ENCODE data around the gene WNT9A. TPM values are rescaled to one million over a fixed set of nuclear protein-coding genes. Genes with fewer than 3 reads are reported as not detected.

WNT9A gene
- total RNA-seq, 2 experiments from 2014 or later: not detected

- H3K79me2 ChIP-seq (ENCODE audit: insufficient read depth, low read depth, low read length): no peaks in the 10 kb centered on the region
- no peak overlapping the region for H2AFZ ChIP-seq (ENCODE audit: low read length)
- no peak overlapping the region for H3K27ac ChIP-seq (ENCODE audit: low read depth, low read length, poor library complexity, severe bottlenecking)
- no peaks in the 10 kb centered on the region for H3K36me3 ChIP-seq (ENCODE audit: insufficient read depth, low read length)
- H3K9me2 ChIP-seq (ENCODE audit: insufficient read depth, low read length): no peaks in the 10 kb centered on the region
- H3K4me3 ChIP-seq (ENCODE audit: low read depth, low read length, poor library complexity, severe bottlenecking): no peak overlapping the region
- no peak overlapping the region for H3K4me2 ChIP-seq (ENCODE audit: low read length)
- CTCF ChIA-PET (ENCODE audit: unreplicated experiment): no interaction called here
- no peaks in the 10 kb centered on the region for H3K4me1 ChIP-seq (ENCODE audit: insufficient read depth, low read length, poor library complexity, severe bottlenecking)
- no peaks in the 10 kb centered on the region for H4K20me1 ChIP-seq (ENCODE audit: insufficient read depth, low read length)
- TF ChIP-seq, protein P1, sequence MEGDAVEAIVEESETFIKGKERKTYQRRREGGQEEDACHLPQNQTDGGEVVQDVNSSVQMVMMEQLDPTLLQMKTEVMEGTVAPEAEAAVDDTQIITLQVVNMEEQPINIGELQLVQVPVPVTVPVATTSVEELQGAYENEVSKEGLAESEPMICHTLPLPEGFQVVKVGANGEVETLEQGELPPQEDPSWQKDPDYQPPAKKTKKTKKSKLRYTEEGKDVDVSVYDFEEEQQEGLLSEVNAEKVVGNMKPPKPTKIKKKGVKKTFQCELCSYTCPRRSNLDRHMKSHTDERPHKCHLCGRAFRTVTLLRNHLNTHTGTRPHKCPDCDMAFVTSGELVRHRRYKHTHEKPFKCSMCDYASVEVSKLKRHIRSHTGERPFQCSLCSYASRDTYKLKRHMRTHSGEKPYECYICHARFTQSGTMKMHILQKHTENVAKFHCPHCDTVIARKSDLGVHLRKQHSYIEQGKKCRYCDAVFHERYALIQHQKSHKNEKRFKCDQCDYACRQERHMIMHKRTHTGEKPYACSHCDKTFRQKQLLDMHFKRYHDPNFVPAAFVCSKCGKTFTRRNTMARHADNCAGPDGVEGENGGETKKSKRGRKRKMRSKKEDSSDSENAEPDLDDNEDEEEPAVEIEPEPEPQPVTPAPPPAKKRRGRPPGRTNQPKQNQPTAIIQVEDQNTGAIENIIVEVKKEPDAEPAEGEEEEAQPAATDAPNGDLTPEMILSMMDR (conservative IDR thresholded peaks at IDR 0.05; ENCODE audit: low read length): no peak
- TF ChIP-seq EZH2phosphoT487 (IDR thresholded peaks at IDR 0.05; ENCODE audit: borderline replicate concordance, low read depth, low read length): no peak
- DNase-seq (ENCODE audit: low spot score): no peak
- POLR2A ChIA-PET: no interaction called here
- intact Hi-C loops (cut with micrococcal nuclease; ENCODE audit: unreplicated experiment): no loop called here
- H3K9me3 ChIP-seq (ENCODE audit: low read length): no peaks in the 10 kb centered on the region
- BruUV-seq (replicated peaks): no TSS peak
These were observed 6.9 kb downstream of the WNT9A start for GRCh38 chr1:227940791-227941241.

DNA sequence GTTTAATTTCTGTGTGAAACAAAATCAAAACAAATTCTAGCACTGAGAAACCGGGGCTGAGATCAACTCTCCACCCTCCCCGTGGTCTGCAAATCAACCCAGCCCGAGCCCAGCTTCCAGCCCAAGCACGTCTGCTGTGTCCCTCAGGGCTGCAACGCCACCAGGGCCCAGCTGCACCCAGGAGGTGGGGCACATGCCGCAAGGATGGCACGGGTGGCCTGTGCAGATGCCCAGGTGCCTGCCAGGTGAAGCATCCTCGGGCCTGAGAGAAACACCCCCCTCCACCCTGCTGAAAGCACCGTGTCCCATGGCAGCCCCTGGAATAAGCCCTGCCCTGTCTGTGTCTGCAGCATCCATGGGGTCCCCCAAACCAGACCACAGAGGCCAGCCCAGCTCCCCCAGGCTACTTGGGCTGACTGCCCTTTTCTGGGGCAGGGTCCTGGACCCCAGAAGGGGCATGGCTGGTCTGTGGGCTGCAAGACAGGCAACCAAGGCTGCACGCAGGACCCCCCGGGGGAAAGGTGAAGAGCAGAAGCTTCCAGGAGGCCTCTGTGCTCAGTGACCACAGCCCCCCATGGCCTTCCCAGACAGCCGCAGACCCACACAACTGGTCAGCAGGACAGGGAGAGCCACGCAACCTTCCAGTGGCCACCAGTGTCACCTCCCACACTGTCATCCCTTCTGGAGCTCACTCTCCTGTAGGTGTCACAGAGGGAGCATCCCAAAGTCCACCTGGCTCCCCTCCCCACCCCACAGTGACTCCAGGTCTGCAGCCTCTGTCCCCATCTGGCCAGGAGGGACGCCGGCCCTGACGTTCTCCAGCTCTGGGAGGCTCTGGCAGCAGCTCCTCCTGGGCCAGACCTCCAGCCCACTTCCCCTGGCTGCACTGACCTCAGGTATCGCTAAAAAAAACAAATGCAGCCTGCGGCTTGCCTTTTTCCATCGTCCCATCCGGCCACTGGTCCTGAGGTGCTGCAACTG is 7.7 kb downstream of the WNT9A start:
- Histone ChIP-seq H3K4me3 (ENCODE audit: low read depth, low read length, poor library complexity, severe bottlenecking) (no peak overlapping the region), H3K27ac (ENCODE audit: low read depth, low read length, poor library complexity, severe bottlenecking) (no peak overlapping the region), H3K9me3 (ENCODE audit: low read length) (no peaks in the 10 kb centered on the region), H3K4me1 (ENCODE audit: insufficient read depth, low read length, poor library complexity, severe bottlenecking) (no peaks in the 10 kb centered on the region), H3K36me3 (ENCODE audit: insufficient read depth, low read length) (no peaks in the 10 kb centered on the region), H3K79me2 (ENCODE audit: insufficient read depth, low read depth, low read length) (no peaks in the 10 kb centered on the region), H3K9me2 (ENCODE audit: insufficient read depth, low read length) (no peaks in the 10 kb centered on the region), H4K20me1 (ENCODE audit: insufficient read depth, low read length) (no peaks in the 10 kb centered on the region), H3K4me2 (ENCODE audit: low read length) (no peak overlapping the region), H2AFZ (ENCODE audit: low read length) (no peak overlapping the region)
- CTCF ChIA-PET (ENCODE audit: unreplicated experiment): no interaction called here
- intact Hi-C loops (cut with micrococcal nuclease; ENCODE audit: unreplicated experiment): no loop called here
- TF ChIP-seq, protein P1 (conservative IDR thresholded peaks at IDR 0.05; ENCODE audit: low read length): no peak
- no peak for TF ChIP-seq EZH2phosphoT487 (IDR thresholded peaks at IDR 0.05; ENCODE audit: borderline replicate concordance, low read depth, low read length)
- no peak for DNase-seq (ENCODE audit: low spot score)
- BruUV-seq (replicated peaks): no TSS peak
- POLR2A ChIA-PET: no interaction called here
